NCI-H1048 (cell line): ENCODE results near the gene KRTDAP.

Experiments
- DNase-seq: peaks from one replicate; lab custom pipeline; 2025; lab: John Stamatoyannopoulos, UW

Gene KRTDAP

DNA sequence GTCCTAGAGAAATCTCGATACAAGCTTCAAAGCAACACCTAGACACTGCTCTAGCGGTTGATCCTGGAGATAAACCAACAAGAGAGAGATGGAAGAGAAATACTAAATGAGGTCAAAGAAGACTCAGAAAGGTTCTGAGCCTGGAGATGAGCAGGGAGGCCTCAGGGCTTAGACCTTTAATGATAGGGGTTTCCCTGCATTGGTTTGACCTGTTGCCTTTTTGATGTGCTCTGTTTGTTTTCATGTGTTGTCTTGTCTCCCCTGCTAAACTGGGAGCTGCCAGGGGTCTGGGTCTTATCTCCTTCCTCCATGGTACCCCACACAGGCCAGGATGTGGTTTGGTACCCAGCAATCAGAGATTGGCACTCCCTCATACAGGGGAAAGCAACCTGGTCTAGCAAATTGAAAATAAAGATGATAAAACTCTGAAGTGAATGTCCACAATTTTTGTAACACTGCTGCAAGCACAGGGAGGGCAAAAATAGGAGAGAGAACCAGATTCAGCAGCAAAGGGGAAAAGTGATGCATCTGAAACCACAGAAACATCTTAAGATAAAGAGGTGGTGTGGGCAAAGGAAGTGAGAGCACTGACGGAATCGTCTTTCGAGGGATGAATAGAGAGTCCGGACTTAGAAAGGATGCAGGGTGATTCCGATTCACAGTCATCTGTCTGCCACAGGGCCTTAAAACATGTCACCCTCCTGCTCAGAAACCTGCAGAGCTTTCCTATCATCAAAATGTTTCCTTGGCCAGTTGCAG, 38.7 kb downstream of the KRTDAP start:
- no peak for DNase-seq

DNA sequence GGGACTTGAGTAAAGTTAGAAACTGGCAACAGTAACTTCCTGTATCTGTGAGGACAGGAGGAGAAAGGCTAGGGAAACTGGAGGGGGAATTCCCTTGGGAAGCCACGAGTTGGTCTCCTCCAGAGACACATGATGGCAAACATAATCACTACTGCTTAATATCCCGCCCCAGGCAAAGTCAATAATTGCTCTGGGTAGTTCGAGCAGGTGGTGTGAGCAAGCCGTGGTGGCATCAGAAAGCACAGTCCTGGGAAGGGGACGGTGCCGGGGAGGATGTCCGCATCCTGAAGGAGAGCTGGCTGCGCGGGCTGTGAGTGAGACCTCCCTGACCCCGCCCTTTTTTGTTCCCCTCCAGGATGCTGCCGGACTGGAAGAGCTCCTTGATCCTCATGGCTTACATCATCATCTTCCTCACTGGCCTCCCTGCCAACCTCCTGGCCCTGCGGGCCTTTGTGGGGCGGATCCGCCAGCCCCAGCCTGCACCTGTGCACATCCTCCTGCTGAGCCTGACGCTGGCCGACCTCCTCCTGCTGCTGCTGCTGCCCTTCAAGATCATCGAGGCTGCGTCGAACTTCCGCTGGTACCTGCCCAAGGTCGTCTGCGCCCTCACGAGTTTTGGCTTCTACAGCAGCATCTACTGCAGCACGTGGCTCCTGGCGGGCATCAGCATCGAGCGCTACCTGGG, 40.8 kb downstream of the KRTDAP start:
- no peak for DNase-seq

DNA sequence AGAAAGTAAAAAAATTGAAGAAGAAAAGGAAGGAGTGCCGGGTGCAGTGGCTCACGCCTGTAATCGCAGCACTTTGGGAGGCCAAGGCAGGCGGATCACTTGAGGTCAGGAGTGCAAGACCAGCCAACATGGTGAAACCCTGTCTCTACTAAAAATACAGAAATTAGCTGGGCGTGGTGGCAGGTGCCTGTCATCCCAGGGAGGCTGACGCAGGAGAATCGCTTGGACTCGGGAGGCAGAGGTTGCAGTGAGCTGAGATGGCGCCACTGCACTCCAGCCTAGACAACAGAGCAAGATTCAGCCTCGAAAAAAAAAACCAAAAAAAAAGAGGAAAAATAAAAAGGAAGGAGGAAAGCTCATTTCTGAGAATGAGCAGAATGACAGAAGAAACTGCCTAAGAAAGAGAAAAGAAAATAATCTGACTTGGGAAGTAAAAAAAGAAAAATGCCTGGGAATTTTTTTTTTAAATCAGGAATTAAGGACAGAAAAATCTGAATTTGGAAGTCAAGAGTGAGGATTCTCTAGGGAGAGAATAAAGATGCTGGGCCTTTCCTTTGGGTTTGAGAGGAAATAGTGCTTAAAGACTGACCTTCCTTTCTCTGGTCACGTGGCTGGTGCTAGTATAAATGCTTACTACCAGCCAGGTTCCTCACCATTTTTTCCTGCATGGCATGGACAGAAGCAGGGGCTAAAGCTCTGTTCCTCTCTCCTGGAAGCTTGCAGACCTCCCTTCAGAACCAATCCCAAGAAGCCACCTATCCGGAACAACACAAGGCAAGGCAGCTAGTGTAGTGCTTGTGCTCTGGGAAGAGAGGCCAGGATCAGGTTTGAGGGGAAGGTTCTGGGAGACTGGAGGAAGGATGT, 42.4 kb downstream of the KRTDAP start, which contains the start of gene FFAR2:
Gene FFAR2, plus strand, starts transcription at position 652 of the 864 bp plus-strand sequence. CDS start 1,458 bp downstream, outside the sequence.
- no peak for DNase-seq

DNA sequence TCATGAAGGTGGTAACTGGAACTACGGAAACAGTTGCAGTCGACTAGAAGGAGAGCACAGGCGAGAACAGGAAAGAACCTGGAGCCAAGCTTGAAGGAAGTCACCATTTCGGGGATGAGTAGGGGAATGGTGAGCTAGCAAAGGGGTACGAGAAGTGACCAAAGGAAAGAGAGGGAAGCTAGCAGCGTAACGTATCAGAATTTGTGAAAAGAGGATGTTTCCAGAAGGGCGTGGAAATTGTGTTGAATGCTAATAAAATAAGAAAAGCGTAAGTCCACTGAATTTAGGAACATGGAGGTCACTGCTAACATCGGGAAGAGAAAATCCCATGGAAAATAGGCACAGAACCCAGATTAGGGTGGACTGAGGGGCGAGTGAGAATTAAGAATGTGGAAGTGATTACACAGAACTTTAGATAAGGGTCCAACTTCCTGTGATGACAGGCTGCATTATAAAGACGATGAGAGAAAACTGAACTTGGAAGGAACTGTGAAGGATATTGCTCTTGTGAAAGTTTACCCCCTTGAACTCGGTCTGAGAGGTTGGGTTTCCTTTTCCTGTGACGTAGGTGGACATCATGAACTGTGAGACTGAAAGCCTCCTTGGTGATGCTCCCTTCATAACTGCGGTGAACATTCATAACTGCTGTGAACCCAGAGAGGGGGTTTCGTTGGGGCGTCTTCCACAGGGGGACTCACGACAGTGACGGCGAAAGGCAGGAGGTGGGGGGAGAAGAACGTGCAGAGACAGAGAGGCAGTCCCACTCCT, 44.3 kb downstream of the KRTDAP start:
- no peak for DNase-seq

DNA sequence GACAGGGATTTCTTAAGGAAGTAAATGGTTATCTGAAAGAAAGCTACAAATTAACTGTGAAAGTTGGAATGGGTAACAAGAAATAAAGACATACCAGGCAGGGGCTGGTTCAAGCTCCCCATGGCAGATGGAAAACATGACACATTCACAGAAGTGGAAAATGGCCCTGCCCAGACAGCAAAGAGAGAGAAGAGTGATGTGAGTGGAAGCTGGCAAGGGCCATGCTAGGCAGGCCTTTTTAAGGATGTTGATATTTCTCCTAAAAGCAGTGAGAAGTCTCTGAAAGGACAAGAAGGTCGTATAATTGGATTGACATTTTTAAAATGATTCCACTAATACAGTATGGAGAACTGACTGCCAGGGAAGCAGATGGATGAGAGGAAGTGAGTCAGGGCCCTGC, 45.5 kb downstream of the KRTDAP start:
- no peak for DNase-seq

DNA sequence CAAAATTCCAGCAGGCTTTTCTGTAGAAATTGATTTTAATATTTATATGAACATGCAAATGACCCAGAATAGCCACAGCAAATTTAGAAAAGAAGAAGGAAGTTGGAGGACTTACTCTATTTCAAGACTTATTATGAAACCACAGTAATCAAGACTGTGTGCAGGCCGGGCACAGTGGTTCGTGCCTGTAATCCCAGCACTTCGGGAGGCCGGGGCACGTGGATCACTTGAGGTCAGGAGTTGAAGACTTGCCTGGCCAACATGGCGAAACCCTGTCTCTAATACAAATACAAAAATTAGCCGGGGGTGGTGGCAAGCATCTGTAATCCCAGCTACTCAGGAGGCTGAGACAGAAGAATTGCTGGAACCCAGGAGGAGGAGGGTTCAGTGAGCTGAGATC, 48.2 kb downstream of the KRTDAP start:
- DNase-seq, result no peak

DNA sequence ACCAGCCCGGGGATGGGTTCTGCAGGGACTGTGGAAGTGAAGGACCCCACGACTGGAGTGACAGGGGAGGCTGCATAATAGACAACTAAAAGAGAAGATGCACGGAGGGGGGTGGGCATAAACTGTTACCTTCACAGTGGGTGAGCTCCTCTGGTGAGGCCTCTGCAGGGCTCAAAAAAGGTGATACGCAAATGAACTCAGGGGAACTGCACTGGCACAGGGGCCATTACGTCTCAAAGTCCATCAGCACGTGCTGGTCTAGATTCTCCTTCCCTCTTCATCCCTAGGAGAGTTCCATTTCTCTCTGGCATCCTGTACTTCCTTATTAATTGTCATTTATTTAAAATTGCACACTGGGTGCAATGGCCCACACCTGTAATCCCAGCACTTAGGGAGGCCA, 50.3 kb downstream of the KRTDAP start:
- no peak for DNase-seq

DNA sequence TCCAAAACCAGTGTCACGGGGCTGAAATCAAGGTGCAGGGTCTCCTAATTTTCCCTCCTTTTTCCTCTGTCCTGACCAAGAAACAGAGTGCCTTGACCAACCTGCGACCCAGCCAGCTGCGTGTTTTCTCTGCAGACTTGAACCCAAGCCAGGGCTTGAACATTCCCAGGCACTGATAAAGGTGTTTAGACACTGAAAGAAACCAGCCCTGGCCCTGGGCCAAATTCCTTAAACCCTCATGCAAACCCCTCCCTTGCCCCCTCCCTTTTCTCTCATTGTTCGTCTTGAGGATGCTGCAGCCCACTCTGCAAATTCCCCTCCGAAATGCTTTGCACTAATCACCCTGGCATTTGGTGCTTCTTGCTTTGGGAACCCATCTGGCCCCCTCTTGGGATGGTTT, 51.7 kb downstream of the KRTDAP start:
- DNase-seq, result no peak

DNA sequence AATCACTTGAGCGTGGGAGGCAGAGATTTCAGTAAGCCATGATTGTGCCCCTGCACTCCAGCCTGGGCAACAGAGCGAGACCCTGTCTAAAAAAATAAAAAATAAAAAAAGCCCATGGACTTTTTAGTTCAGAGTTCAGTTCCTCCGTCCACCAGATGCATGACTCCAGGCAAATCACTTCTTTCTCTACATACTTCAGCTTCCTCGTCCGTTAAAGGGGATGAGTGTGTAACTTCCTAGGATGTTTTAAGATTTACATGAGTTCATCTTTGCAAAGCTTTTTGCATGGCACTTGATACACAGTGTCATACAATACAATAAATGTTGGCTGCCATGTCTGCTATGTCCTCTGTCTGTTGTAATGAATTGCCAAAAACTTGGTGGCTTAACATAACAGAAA, 52.2 kb downstream of the KRTDAP start:
- no peak for DNase-seq

DNA sequence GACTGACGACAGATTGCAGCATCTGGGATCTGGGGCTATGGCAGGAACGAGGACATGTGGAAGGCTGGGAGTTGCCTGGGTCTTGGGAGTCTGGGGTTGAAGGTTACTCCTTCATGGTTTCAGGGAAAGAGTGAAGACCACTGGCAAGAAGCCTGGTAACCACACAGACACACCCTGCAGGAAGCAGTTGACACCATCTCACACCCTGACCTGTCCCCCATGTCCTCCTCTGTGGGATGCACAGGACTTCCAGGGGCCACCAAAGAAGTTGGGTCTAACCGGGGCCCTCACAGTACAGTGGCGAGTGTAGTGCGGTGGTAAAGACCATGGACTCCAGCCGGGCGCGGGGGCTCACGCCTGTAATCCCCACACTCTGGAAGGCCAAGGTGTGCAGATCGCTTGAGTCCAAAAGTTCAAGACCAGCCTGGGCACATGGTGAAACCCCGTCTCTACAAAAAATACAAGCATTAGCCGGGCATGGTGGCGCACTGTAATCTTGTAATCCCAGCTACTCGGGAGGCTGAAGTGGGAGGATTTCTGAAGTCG, 52.8 kb downstream of the KRTDAP start:
- no peak for DNase-seq
